Spleen (tissue), 11 donors: Measurements from ENCODE around the gene SNAI1. TPM values are rescaled to one million over a fixed set of nuclear protein-coding genes. Genes with fewer than 3 reads are reported as not detected.
A peak's percentile ranks its signal among the peaks of the same experiment; 100 is the strongest.

Source experiments
- DNase-seq: peaks from one replicate; pipeline ENCODE4 v3.0.0-alpha.2; 2020
- H3K27ac ChIP-seq, 8 donors: fragments of 200-600 bp; sonication (generic) in 7 of 8; 1 replicate in 4 of 8; 2 replicates in 4 of 8; pipeline versions ENCODE4 v1.5.0 to v1.8.0; 2016 to 2021; ENCODE audit warnings: inconsistent platforms in 4 of 8, mild to moderate bottlenecking in 4 of 8, moderate library complexity in 1 of 8
- H3K27me3 ChIP-seq, 7 donors: fragments of 200-600 bp; sonication (generic) in 6 of 7; replicated peaks in 1 of 7; 1 replicate in 4 of 7; 2 replicates in 3 of 7; pipeline versions ENCODE4 v1.5.0 to v1.8.0; 2016 to 2021; ENCODE audit warnings: inconsistent platforms in 3 of 7, mild to moderate bottlenecking in 1 of 7
- H3K36me3 ChIP-seq, 6 donors: fragments of 200-600 bp; sonication (generic) in 5 of 6; 1 replicate in 4 of 6; 2 replicates in 2 of 6; pipeline versions ENCODE4 v1.5.0 to v1.8.0; 2016 to 2021; ENCODE audit warnings: inconsistent platforms in 2 of 6
- H3K4me1 ChIP-seq, 6 donors: fragments of 200-600 bp; sonication (generic) in 5 of 6; 1 replicate in 3 of 6; 2 replicates in 3 of 6; pipeline versions ENCODE4 v1.5.0 to v1.8.0; 2016 to 2021; ENCODE audit warnings: inconsistent platforms in 3 of 6
- H3K4me3 ChIP-seq, 8 donors: fragments of 200-600 bp; sonication (generic) in 7 of 8; 1 replicate in 4 of 8; 2 replicates in 4 of 8; pipeline versions ENCODE4 v1.5.0 to v1.8.0; 2016 to 2021; ENCODE audit warnings: inconsistent platforms in 4 of 8, mild to moderate bottlenecking in 4 of 8, moderate library complexity in 2 of 8
- H3K9me3 ChIP-seq, 8 donors: fragments of 200-600 bp; sonication (generic) in 7 of 8; 1 replicate in 4 of 8; 2 replicates in 4 of 8; pipeline versions ENCODE4 v1.5.0 to v1.8.0; 2016 to 2021; ENCODE audit warnings: inconsistent platforms in 4 of 8
- CTCF ChIP-seq, 11 experiments: fragments of 200-600 bp in 7 of 11; fragments of 450-650 bp in 4 of 11; sonication (generic) in 4 of 11; IDR thresholded peaks in 8 of 11; conservative IDR thresholded peaks in 3 of 11; 1 replicate in 7 of 11; 2 replicates in 4 of 11; pipeline versions ENCODE4 v1.4.0 to v1.8.0; 2016 to 2021; ENCODE audit warnings: antibody characterized with exemption in 11 of 11, inconsistent platforms in 4 of 11, mild to moderate bottlenecking in 1 of 11
- POLR2A ChIP-seq, 3 donors: fragments of 450-650 bp; IDR thresholded peaks; one replicate each; pipeline ENCODE4 v1.5.1; 2017; ENCODE audit warnings: antibody characterized with exemption in 3 of 3, mild to moderate bottlenecking in 1 of 3
- POLR2AphosphoS5 ChIP-seq, 3 donors: sonication (generic); formaldehyde crosslinking; IDR thresholded peaks; one replicate each; pipeline ENCODE4 v1.5.1; 2017; ENCODE audit warnings: antibody characterized with exemption in 3 of 3
- WGBS, 5 donors: extraction: QIAGEN DNeasy Blood & Tissue Kit in 3 of 5; methylation state at CpG; one replicate each; pipeline versions ENCODE4 v1.1.5 to v1.1.7; 2013 to 2018; 5-methylcytosine and 5-hydroxymethylcytosine counted together
- intact Hi-C: fragments of 100-400 bp; cut with DNase I; formaldehyde crosslinking; loops from one replicate; pipeline ENCODE4 v1.15.0; 2023; ENCODE audit warnings: low total_unique reads
- polyA plus RNA-seq, 3 donors: library from polyadenylated mRNA; stranded (reverse); fragments of 200-250 nt; gene quantifications; one replicate each; pipeline ENCODE4 v1.2.1, GENCODE V29; 2013
- total RNA-seq, 7 donors: library from RNA; depleted of rRNA in 3 of 7; stranded (reverse); fragments of >200 nt in 3 of 7; fragmentation: NEBNext Ultra II Directional in 4 of 7; extraction: Animal tissue kit (Norgen Biotek cat#: 25700) in 4 of 7; gene quantifications; one replicate each; pipeline versions ENCODE4 v1.1.0 to v1.2.1, GENCODE V29; 2016 to 2021
- donor health status: healthy with polysubstance abuse.
- donor health status: DM: no; HTN: no; CAD: no; lungs with moderate emphysema.
- donor health status: DM: no; HTN: no; CAD: no.
- donor health status: Bipolar disorder and iron deficiency.
- donor health status: healthy.
- donor health status: DM: no; HTN: no; CAD: no.
- donor health status: DM: yes; HTN: yes; CAD: no.

Gene SNAI1
- total and polyA plus RNA-seq, 10 donors, result 1.3 to 10.5 (median 5.2) TPM

GRCh38 chr20:49942303-49942702 is 40.5 kb upstream of the SNAI1 start:
- peaks cover 23 to 85% (median 54%) of the 10 kb centered on the region in 6 donors for H3K4me1 ChIP-seq
- intact Hi-C loops, result no loop called here
- no peak overlapping the region for H3K4me3 ChIP-seq
- H3K9me3 ChIP-seq, result no peaks in the 10 kb centered on the region
- TF ChIP-seq CTCF (IDR thresholded peaks at IDR 0.05 in 8 of 11, conservative IDR thresholded peaks at IDR 0.05 in 3 of 11), result no peak
- no peak for TF ChIP-seq POLR2AphosphoS5 (IDR thresholded peaks at IDR 0.05)
- TF ChIP-seq POLR2A (IDR thresholded peaks at IDR 0.05), result no peak
- H3K27ac ChIP-seq, result no peak overlapping the region
- no peaks in the 10 kb centered on the region for H3K27me3 ChIP-seq
- 80 to 88% (median 80%) methylated on average over 3 of the region's 3 CpGs for WGBS, 5 donors
- no peak for DNase-seq
- H3K36me3 ChIP-seq, result peaks cover 4 to 87% (median 62%) of the 10 kb centered on the region in 6 donors

GRCh38 chr20:49942942-49943341 is 39.8 kb upstream of the SNAI1 start:
- no peak for DNase-seq

DNA sequence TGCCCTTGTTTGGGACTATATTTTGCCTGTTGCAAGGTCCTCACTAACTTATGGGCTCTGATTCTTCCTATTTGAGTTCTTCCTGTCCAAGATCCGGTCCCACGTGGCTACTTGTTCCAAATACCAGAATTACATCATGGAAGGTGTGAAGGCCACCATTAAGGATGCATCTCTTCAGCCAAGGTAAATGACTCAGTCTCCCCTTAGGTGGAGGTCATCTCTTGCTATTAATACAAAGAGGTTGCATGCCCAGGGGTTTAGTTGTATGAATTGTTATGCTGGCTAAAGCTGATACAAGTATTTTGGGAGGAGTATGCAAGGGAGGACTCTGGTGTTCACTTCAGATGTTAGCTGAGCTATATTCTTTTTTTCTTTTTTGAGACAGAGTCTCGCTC is 37.5 kb upstream of the SNAI1 start:
- Histone ChIP-seq H3K36me3 (peaks cover 4 to 100% (median 86%) of the 10 kb centered on the region in 6 donors), H3K9me3 (no peaks in the 10 kb centered on the region), H3K27ac (peak overlapping the region in 1 of 8 donors; percentile 6), H3K27me3 (no peaks in the 10 kb centered on the region), H3K4me1 (peaks cover 7 to 65% (median 27%) of the 10 kb centered on the region in 6 donors), H3K4me3 (no peak overlapping the region)
- TF ChIP-seq CTCF (IDR thresholded peaks at IDR 0.05 in 8 of 11, conservative IDR thresholded peaks at IDR 0.05 in 3 of 11), result no peak
- TF ChIP-seq POLR2AphosphoS5 (IDR thresholded peaks at IDR 0.05), result no peak
- TF ChIP-seq POLR2A (IDR thresholded peaks at IDR 0.05), result no peak
- intact Hi-C loops, result no loop called here
- WGBS, 5 donors, result 67 to 83% (median 76%) methylated on average over 3 of the region's 3 CpGs
- DNase-seq, result no peak

More at GRCh38 chr20:49942942-49943341, 39.8 kb upstream of the SNAI1 start:
- Histone ChIP-seq H3K36me3 (peaks cover 4 to 93% (median 65%) of the 10 kb centered on the region in 6 donors), H3K27ac (no peak overlapping the region), H3K27me3 (no peaks in the 10 kb centered on the region), H3K4me1 (peaks cover 20 to 78% (median 48%) of the 10 kb centered on the region in 6 donors), H3K4me3 (no peak overlapping the region), H3K9me3 (no peaks in the 10 kb centered on the region)
- 90 to 98% (median 95%) methylated on average over 3 of the region's 3 CpGs for WGBS, 5 donors
- intact Hi-C loops, result no loop called here
- no peak for TF ChIP-seq POLR2AphosphoS5 (IDR thresholded peaks at IDR 0.05)

GRCh38 chr20:49945701-49946477 is 36.9 kb upstream of the SNAI1 start:
- no peak for DNase-seq
- 95 to 97% (median 95%) methylated on average over 10 of the region's 10 CpGs for WGBS, 5 donors
- Histone ChIP-seq H3K27ac (no peak overlapping the region), H3K9me3 (no peaks in the 10 kb centered on the region), H3K36me3 (peaks cover 4 to 100% (median 88%) of the 10 kb centered on the region in 6 donors), H3K4me3 (no peak overlapping the region), H3K27me3 (no peaks in the 10 kb centered on the region), H3K4me1 (peaks cover 5 to 59% (median 24%) of the 10 kb centered on the region in 6 donors)
- TF ChIP-seq POLR2A (IDR thresholded peaks at IDR 0.05), result no peak
- no peak for TF ChIP-seq POLR2AphosphoS5 (IDR thresholded peaks at IDR 0.05)
- TF ChIP-seq CTCF (IDR thresholded peaks at IDR 0.05 in 8 of 11, conservative IDR thresholded peaks at IDR 0.05 in 3 of 11), result no peak
- intact Hi-C loops, result no loop called here
